ENCODE results near the gene PRKAR2B.
A peak's percentile ranks its signal among the peaks of the same experiment; 100 is the strongest.

The PRKAR2B gene

DNA sequence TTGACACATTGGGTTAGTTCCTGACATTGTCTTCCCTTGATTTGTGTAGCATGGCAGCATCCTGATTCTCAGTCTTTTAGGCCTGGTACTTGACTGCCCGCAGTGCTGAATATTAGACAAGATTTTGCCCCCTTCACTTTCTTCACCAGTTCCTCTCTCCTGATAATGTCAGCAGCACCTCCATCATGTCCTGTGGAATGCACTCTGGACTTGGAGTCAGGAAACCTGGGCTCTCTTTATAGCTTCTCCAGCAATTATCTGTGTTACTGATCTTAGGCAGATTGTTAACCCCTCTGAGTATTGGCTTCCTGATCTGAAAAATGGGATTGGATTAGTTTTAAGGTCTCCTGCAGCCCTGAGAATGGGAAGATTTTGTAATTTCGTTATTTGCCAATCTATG lies 143.3 kb downstream of the PRKAR2B start:
- DNase-seq (ENCODE audit: low read depth) = no peak
- H3K4me3 ChIP-seq (ENCODE audit: control insufficient read depth, low read depth, low read length) = no peak overlapping the region
- TF ChIP-seq, protein P1, sequence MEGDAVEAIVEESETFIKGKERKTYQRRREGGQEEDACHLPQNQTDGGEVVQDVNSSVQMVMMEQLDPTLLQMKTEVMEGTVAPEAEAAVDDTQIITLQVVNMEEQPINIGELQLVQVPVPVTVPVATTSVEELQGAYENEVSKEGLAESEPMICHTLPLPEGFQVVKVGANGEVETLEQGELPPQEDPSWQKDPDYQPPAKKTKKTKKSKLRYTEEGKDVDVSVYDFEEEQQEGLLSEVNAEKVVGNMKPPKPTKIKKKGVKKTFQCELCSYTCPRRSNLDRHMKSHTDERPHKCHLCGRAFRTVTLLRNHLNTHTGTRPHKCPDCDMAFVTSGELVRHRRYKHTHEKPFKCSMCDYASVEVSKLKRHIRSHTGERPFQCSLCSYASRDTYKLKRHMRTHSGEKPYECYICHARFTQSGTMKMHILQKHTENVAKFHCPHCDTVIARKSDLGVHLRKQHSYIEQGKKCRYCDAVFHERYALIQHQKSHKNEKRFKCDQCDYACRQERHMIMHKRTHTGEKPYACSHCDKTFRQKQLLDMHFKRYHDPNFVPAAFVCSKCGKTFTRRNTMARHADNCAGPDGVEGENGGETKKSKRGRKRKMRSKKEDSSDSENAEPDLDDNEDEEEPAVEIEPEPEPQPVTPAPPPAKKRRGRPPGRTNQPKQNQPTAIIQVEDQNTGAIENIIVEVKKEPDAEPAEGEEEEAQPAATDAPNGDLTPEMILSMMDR (conservative IDR thresholded peaks at IDR 0.05; ENCODE audit: control insufficient read depth, insufficient read depth, low read depth, low read length) = no peak

DNA sequence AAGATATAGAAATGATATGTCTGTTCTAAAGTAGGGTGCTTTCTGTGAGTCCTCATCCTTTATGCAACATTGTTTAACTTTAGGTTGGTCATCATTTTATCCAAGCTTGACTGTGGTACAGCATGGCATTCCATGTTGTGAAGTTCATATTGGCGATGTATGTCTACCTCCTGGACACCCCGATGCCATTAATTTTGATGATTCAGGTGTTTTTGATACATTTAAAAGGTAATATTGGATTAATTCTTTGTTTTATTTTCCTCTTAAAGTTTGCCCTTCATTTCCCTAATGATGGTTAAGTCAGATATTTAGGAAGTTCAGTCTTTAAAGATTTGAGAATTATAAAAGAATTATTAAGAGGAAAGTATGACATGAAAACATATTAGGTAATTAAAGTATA lies 145.6 kb downstream of the PRKAR2B start:
- no peak for DNase-seq (ENCODE audit: low read depth)
- no peak overlapping the region for H3K4me3 ChIP-seq (ENCODE audit: control insufficient read depth, low read depth, low read length)
- TF ChIP-seq, protein P1 (conservative IDR thresholded peaks at IDR 0.05; ENCODE audit: control insufficient read depth, insufficient read depth, low read depth, low read length) = no peak

DNA sequence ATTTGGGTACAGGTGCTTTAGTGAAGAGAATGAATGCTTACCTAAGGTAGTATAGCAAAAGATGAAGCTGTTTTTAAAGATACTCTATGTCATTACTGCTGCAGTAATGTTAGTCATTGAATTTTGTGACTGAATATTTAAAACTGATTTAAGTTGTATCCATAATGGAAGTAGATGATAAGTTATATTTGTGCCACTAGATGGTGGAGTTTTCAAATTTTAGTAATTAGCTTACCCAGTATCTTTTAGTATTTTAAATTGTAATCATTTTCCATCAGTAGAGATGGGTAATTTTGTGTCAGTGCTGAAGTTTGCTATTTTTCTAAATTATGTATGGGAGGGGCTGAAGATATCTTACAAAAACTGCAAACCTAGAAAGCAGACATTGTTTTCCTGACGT lies 149.5 kb downstream of the PRKAR2B start:
- TF ChIP-seq, protein P1 (conservative IDR thresholded peaks at IDR 0.05; ENCODE audit: control insufficient read depth, insufficient read depth, low read depth, low read length) = peak; percentile 15
- H3K4me3 ChIP-seq (ENCODE audit: control insufficient read depth, low read depth, low read length) = no peak overlapping the region
- DNase-seq (ENCODE audit: low read depth) = no peak

DNA sequence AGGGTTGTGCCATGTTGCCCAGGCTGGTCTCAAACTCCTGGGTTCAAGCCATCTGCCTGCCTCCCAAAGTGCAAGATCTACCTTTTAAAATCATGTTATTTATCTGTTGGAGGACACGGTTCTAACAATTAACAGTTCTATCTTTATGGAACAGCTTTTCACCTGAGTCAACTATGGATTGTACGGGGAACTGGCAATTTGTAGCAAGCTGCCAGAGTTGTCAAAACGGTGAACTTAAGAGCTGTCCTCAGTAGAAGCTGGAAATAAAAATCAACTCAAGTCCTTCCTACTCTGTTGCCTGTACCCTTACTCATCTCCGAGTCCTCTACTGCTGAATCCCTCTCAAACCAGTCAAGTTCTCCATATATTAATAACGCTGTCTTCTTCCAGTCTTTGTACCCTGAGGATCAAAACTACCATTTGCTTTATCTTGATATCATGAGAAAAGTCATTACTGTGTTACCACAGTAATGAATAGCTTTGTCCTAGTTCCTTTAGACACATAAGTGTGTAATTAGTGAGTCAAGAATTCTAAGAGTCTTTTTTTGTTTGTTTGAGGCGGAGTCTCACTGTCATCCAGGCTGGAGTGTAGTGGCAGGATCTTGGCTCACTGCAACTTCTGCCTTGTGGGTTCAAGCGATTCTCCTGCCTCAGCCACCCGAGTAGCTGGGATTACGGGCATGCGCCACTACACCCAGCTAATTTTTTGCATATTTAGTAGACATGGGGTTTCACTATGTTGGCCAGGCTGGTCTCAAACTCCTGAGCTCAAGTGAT lies 152.5 kb downstream of the PRKAR2B start:
- H3K4me3 ChIP-seq (ENCODE audit: control insufficient read depth, low read depth, low read length) = no peak overlapping the region
- no peak for DNase-seq (ENCODE audit: low read depth)
- TF ChIP-seq, protein P1 (conservative IDR thresholded peaks at IDR 0.05; ENCODE audit: control insufficient read depth, insufficient read depth, low read depth, low read length) = no peak

DNA sequence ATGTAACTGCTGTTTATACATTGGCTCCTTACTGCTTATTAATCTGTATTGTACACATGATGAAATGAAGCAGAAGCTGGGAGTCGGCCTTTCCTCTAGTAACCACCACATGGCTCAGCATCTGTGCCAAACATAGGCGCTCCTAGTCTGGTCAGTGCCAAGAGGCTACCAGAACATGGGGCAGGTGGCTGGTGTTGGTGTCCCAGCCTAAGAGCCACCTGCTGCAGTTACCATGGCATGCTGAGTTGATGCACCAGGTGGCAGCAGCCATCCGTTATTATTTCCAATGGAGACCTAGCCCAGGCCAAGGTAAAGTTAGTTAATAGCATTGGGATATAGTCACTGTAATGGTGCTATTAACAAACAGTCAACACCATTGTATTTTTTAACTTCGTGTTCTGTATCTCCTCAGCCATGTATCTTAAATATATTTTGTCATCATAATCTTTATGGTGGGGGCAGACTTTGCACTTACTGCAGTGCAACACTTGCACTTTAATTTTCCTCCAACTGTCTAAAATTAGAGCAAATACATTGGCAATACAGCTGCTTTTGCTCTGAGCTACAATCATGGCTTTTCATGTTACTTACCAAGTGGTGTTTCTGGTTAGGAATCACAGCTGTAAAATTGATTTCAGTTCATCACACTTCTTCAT lies 157.4 kb downstream of the PRKAR2B start:
- DNase-seq (ENCODE audit: low read depth) = peak; percentile 31
- TF ChIP-seq, protein P1 (conservative IDR thresholded peaks at IDR 0.05; ENCODE audit: control insufficient read depth, insufficient read depth, low read depth, low read length) = peak; percentile 42

DNA sequence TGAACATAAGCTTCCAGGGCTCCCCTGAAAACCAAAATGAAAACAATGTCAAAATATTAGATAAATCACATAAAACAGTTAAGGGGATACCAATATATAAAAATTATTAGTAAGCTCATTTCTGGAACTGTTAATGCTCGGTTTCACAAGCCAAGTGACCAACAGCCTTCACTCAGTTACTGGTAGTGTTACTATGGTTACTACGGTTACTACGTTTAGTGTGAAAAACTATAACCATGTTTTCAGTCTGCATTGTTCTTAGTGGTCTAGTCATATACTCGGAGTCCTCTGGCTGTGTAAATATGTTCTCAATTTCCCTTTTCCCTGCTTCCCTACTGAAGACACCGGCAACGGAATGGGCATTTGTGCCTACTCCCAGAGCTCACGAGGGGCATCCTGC lies 159.1 kb downstream of the PRKAR2B start:
- DNase-seq (ENCODE audit: low read depth) = no peak
- H3K4me3 ChIP-seq (ENCODE audit: control insufficient read depth, low read depth, low read length) = no peak overlapping the region
- TF ChIP-seq, protein P1 (conservative IDR thresholded peaks at IDR 0.05; ENCODE audit: control insufficient read depth, insufficient read depth, low read depth, low read length) = no peak

More for the DNA sequence above, 157.4 kb downstream of the PRKAR2B start:
- no peak overlapping the region for H3K4me3 ChIP-seq (ENCODE audit: control insufficient read depth, low read depth, low read length)

All from fibroblast of mammary gland (primary cell).